GM12878 (cell line): ENCODE results near the gene BAZ2A. TPM values are rescaled to one million over a fixed set of nuclear protein-coding genes. Genes with fewer than 3 reads are reported as not detected.

Experiments
- ATAC-seq: fragments of 200-7000 bp; cut with Tn5 transposase; 3 replicates; pipeline ENCODE4 v1.9.1; 2020; ENCODE audit warnings: mild to moderate bottlenecking, moderate library complexity
- BruUV-seq: library from RNA; stranded (reverse); fragments of 400-500 nt; replicated peaks from 2 replicates; lab custom pipeline; 2021; lab: Mats Ljungman, UMichigan
- CTCF ChIA-PET: fragments of 300-600 bp; sonication (Branson Sonifier 250); formaldehyde crosslinking; extraction: SDS; loops from one replicate; lab custom pipeline; 2021; ENCODE audit warnings: inconsistent platforms; lab: Yijun Ruan, JAX
- POLR2A ChIA-PET: fragments of 350-600 bp; formaldehyde crosslinking; extraction: SDS; loops from one replicate; lab custom pipeline; 2021; ENCODE audit warnings: inconsistent platforms; lab: Charles Lee
- RAD21 ChIA-PET: fragments of 300-600 bp; sonication (Branson Sonifier 250); formaldehyde crosslinking; loops from one replicate; lab custom pipeline; 2023; ENCODE audit warnings: antibody characterized with exemption; ENCODE audit not compliant: unreplicated experiment; lab: Charles Lee
- SMC1A ChIA-PET: fragments of 300-600 bp; sonication (Branson Sonifier 250); formaldehyde crosslinking; loops from one replicate; lab custom pipeline; 2023; ENCODE audit not compliant: unreplicated experiment, uncharacterized antibody; lab: Charles Lee
- DNase-seq: peaks from one replicate; pipeline ENCODE4 v3.0.0-alpha.2; 2011; ENCODE audit warnings: low read depth, low spot score
- FAIRE-seq: peaks from 3 replicates; lab custom pipeline; 2011; peaks lifted over from hg19 to GRCh38; lab: Jason Lieb, UNC
- H2AFZ ChIP-seq: 2 replicates; pipeline ENCODE4 v1.6.0; 2011; ENCODE audit warnings: low read depth, low read length, control low read depth; ENCODE audit not compliant: control insufficient read depth
- H3K27ac ChIP-seq: 2 replicates; pipeline ENCODE4 v1.5.1; 2011; ENCODE audit warnings: control low read depth; ENCODE audit not compliant: control insufficient read depth, insufficient read depth
- H3K27me3 ChIP-seq, 2 experiments: replicated peaks in 1 of 2; 2 replicates each; pipeline versions ENCODE4 v1.6.0 to v1.6.1; 2011; ENCODE audit warnings: low read length in 1 of 2; ENCODE audit not compliant: control insufficient read depth in 2 of 2, insufficient read depth in 2 of 2
- H3K36me3 ChIP-seq, 2 experiments: 2 replicates each; pipeline ENCODE4 v1.5.1; 2011; ENCODE audit warnings: low read length in 1 of 2; ENCODE audit not compliant: control insufficient read depth in 2 of 2, insufficient read depth in 2 of 2
- H3K4me1 ChIP-seq: 2 replicates; pipeline ENCODE4 v1.6.1; 2011; ENCODE audit warnings: mild to moderate bottlenecking, low read length, moderate library complexity, mixed read lengths; ENCODE audit not compliant: control insufficient read depth, insufficient read depth
- H3K4me2 ChIP-seq: 2 replicates; pipeline ENCODE4 v1.6.0; 2011; ENCODE audit warnings: control low read depth; ENCODE audit not compliant: control insufficient read depth, insufficient read depth
- H3K4me3 ChIP-seq: fragments of 200-600 bp; sonication (generic); 2 replicates; pipeline ENCODE4 v1.5.1; 2016
- H3K79me2 ChIP-seq: 2 replicates; pipeline ENCODE4 v1.6.0; 2011; ENCODE audit warnings: low read length; ENCODE audit not compliant: control insufficient read depth, insufficient read depth
- H3K9ac ChIP-seq: 2 replicates; pipeline ENCODE4 v1.8.0; 2011; ENCODE audit warnings: low read length, control low read depth, mixed read lengths; ENCODE audit not compliant: control insufficient read depth, insufficient read depth
- H3K9me3 ChIP-seq: replicated peaks from 3 replicates; pipeline ENCODE4 v1.5.1; 2011; ENCODE audit warnings: mild to moderate bottlenecking, low read length; ENCODE audit not compliant: control insufficient read depth, insufficient read depth
- H4K20me1 ChIP-seq: 2 replicates; pipeline ENCODE4 v1.6.0; 2011; ENCODE audit not compliant: control insufficient read depth, insufficient read depth
- BRCA1 ChIP-seq: IDR thresholded peaks from 2 replicates; pipeline ENCODE4 v1.6.1; 2011; ENCODE audit warnings: low read depth, low read length, improper control_type of control experiment
- CBX5 ChIP-seq: sonication (generic); IDR thresholded peaks from 2 replicates; pipeline ENCODE4 v1.6.1; 2016; ENCODE audit warnings: low read depth, moderate library complexity, mild to moderate bottlenecking, inconsistent platforms
- CEBPB ChIP-seq, 2 experiments: fragments of 150-350 bp in 1 of 2; IDR thresholded peaks; 2 replicates each; pipeline ENCODE4 v1.6.1; 2012 to 2014; ENCODE audit warnings: low read depth in 2 of 2, low read length in 2 of 2, borderline replicate concordance in 1 of 2, inconsistent platforms in 1 of 2
- PML ChIP-seq: IDR thresholded peaks from 2 replicates; pipeline ENCODE4 v1.6.1; 2012; ENCODE audit warnings: low read length, inconsistent platforms
- POLR2A ChIP-seq: IDR thresholded peaks from 2 replicates; pipeline ENCODE4 v1.6.1; 2011; ENCODE audit warnings: low read depth, mild to moderate bottlenecking, low read length
- POLR2AphosphoS5 ChIP-seq: IDR thresholded peaks from 2 replicates; pipeline ENCODE4 v1.6.1; 2011; ENCODE audit warnings: mild to moderate bottlenecking, low read length, inconsistent platforms
- SMAD5 ChIP-seq: IDR thresholded peaks from 2 replicates; pipeline ENCODE4 v1.6.1; 2016; ENCODE audit warnings: antibody characterized with exemption, low read depth
- USF2 ChIP-seq: IDR thresholded peaks from 2 replicates; pipeline ENCODE4 v1.6.1; 2011; ENCODE audit warnings: low read depth, low read length, improper control_type of control experiment, borderline replicate concordance
- ZBTB33 ChIP-seq: fragments of 450-650 bp; IDR thresholded peaks from 2 replicates; pipeline ENCODE4 v1.6.1; 2017; ENCODE audit warnings: mild to moderate bottlenecking
- WGBS: methylation state at CpG from one replicate; pipeline ENCODE4 v1.1.6; 2016; ENCODE audit warnings: low lambda C conversion rate; ENCODE audit not compliant: insufficient replicate concordance, insufficient coverage; ENCODE audit errors: missing lambda C conversion rate; 5-methylcytosine and 5-hydroxymethylcytosine counted together
- in situ Hi-C: fragments of 300-500 bp; cut with MboI; formaldehyde crosslinking; loops from 9 replicates; pipeline ENCODE4 v1.14.3; 2018; ENCODE audit warnings: mixed read lengths
- intact Hi-C: fragments of 100-400 bp; cut with micrococcal nuclease; formaldehyde crosslinking; loops from one replicate; pipeline ENCODE4 v1.14.2; 2022; ENCODE audit not compliant: unreplicated experiment
- polyA plus RNA-seq, 11 experiments: library from polyadenylated mRNA; depleted of rRNA in 4 of 11; unstranded in 6 of 11; stranded (reverse) in 5 of 11; fragments of >200 nt; fragmentation: Nextera tagmentation in 4 of 11; fragmentation: Illumina TruSeq in 1 of 11; extraction: Ambion mirVana in 4 of 11; extraction: Trizol in 1 of 11; gene quantifications; 1 replicate in 1 of 11; 2 replicates in 10 of 11; pipeline versions ENCODE4 v1.2.1 to v1.2.3, GENCODE V29; 2011 to 2016; ENCODE audit warnings: inconsistent platforms in 2 of 11, missing spikeins in 2 of 11, low read depth in 1 of 11
- total RNA-seq, 4 experiments: library from RNA; depleted of rRNA in 3 of 4; stranded (reverse); fragments of >200 nt in 3 of 4; fragmentation: Illumina TruSeq in 1 of 4; extraction: Trizol in 1 of 4; gene quantifications; 2 replicates each; pipeline versions ENCODE4 v1.2.1 to v1.2.3, GENCODE V29; 2013 to 2021

BAZ2A gene
- total and polyA plus RNA-seq, 10 of the 15 experiments (the other 5 are each of a cell fraction or from before 2014, with no cell fraction given) = 4.8 to 90.2 (median 29.9) TPM

- TF ChIP-seq BRCA1 (no peak), POLR2A (peak; percentile 46; the same call in 1 of the 2 replicates), SMAD5 (0 out of 2 replicates have a peak, but pooled peaks have one; percentile 32), ZBTB33 (no peak), CEBPB (IDR thresholded peaks at IDR 0.05; ENCODE audit: borderline replicate concordance in 1 of 2, low read depth in 2 of 2, low read length in 2 of 2) (no peak), POLR2AphosphoS5 (peak; percentile 34), USF2 (no peak), PML (peak; percentile 39), CBX5 (no peak)
- TF ChIP-seq, all 136 proteins: peak for 4
- intact Hi-C loops = no loop called here
- POLR2A ChIA-PET = interaction anchor here (0.6 to 2.0 kb wide), 10 partner anchors 14 to 305 kb away, joined by 3 to 7 read pairs (median 4); partner anchors contain the start of gene NACA
Observed at GRCh38 chr12:56661979-56662638, 32.0 kb upstream of the BAZ2A start.

More at GRCh38 chr12:56661979-56662638, 32.0 kb upstream of the BAZ2A start:
- ATAC-seq (0 out of 3 replicates have a peak, but pooled peaks have one; percentile 1), FAIRE-seq (no peak), DNase-seq (no peak)
- no peaks in the 10 kb centered on the region for H3K27me3 ChIP-seq
- 82% methylated on average over 13 of the region's 13 CpGs for WGBS
- BruUV-seq = no TSS peak
- RAD21 ChIA-PET = interaction anchor here (0.6 to 1.1 kb wide), 3 partner anchors 21 to 958 kb away, joined by 3 to 4 read pairs (median 4); no protein-coding TSS in a partner anchor
- H3K79me2 ChIP-seq = no peaks in the 10 kb centered on the region; the same call in 1 of the 2 replicates
- H3K4me3 ChIP-seq = no peak overlapping the region
- H3K9me3 ChIP-seq = no peaks in the 10 kb centered on the region
- no peaks in the 10 kb centered on the region for H4K20me1 ChIP-seq
- no peak overlapping the region for H3K4me2 ChIP-seq
- no peak overlapping the region for H3K9ac ChIP-seq
- in situ Hi-C loops = no loop called here
- H3K36me3 ChIP-seq = peaks cover 8 to 24% of the 10 kb centered on the region in 2 experiments
- H2AFZ ChIP-seq = no peak overlapping the region
- H3K27ac ChIP-seq = no peak overlapping the region
- peaks cover 15% of the 10 kb centered on the region for H3K4me1 ChIP-seq
- CTCF ChIA-PET = interaction anchor here (1.7 kb wide), 1 partner anchor 25 kb away, joined by 7 read pairs; no protein-coding TSS in a partner anchor
- SMC1A ChIA-PET = interaction anchor here (0.6 to 3.9 kb wide), 9 partner anchors 8 to 323 kb away, joined by 3 to 20 read pairs (median 3); partner anchors contain the start of gene IL23A
